ENCODE results near the gene P3H4.
A peak's percentile ranks its signal among the peaks of the same experiment; 100 is the strongest.

P3H4 gene

DNA sequence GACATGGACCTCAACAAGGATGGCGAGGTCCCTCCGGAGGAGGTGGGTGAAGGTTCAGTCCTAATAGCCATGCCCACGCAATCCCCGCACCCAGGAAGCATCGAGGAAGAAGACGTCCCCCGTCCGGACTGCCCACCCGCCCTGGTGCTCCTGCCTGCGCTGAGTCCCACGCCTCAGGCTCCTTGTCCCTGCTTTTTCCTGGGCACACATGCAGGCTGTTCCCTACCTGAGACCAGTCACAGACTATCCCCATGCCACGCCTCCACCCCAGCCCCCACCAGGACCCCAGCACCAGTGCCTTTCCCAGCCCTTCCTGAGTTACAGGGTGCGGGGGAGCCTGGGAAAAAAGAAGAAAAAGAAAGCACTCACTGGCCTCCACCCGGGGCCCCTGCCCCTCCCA lies 10.0 kb upstream of the P3H4 start:
- no peak for DNase-seq

DNA sequence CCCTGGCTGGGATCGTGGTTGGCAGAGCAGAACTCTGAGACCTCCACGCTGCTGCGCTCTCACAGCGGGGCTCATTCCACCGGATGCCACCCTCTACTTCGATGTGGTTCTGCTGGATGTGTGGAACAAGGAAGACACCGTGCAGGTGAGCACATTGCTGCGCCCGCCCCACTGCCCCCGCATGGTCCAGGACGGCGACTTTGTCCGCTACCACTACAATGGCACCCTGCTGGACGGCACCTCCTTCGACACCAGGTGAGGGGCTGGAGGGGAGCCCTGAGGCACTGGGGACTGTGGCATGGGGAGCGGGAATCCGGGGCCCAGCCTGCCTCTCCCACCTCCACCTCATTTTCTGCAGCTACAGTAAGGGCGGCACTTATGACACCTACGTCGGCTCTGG lies 6.3 kb upstream of the P3H4 start:
- no peak for DNase-seq

DNA sequence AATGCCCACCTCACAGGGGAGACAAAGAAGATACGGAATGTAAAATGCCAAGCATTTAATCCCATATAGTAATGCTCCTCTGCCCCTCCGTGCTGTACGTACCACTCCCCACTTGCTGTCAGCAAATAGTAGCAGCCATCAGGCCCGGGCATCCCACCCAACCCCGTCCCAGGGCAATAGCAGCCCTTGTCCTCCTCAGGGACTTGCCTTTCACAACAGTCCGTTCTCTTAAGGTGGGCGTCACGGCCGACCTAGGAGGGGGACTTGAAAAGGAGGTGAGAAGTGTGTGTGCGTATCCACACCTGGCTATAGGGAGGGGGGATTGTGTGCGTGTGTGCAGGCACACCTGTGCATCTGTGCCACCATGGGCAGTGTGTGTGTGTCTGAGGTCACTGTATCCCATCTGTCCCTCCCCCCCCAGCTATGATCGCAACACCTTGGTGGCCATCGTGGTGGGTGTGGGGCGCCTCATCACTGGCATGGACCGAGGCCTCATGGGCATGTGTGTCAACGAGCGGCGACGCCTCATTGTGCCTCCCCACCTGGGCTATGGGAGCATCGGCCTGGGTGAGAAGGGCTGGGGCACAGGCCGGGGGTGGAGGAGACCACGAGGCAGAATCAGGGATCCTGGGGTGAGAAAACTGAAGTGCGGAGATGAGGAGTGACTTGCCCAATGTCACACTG lies 5.0 kb upstream of the P3H4 start:
- no peak for DNase-seq

DNA sequence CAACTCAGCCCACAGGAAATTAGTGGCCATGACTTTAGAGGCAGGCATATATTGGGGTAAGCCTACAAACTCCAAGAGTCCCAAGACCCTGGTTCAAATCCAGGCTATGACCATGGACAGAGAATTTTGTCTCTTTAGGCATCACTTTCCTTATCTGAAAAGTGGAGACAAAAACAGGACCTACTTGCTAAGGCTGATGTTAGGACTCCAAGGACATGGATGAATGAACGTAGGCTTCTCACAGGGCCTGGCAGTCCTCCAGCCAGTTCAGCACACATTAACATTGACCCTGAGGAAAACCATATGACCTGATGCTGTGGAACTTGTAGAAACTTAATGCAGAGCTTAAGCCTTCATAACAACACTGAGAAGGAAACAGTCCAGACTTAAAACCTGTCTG lies 2.4 kb upstream of the P3H4 start:
- DNase-seq: no peak

- no peak for DNase-seq
Observed at GRCh38 chr17:41813699-41814124, 2.0 kb upstream of the P3H4 start.

DNA sequence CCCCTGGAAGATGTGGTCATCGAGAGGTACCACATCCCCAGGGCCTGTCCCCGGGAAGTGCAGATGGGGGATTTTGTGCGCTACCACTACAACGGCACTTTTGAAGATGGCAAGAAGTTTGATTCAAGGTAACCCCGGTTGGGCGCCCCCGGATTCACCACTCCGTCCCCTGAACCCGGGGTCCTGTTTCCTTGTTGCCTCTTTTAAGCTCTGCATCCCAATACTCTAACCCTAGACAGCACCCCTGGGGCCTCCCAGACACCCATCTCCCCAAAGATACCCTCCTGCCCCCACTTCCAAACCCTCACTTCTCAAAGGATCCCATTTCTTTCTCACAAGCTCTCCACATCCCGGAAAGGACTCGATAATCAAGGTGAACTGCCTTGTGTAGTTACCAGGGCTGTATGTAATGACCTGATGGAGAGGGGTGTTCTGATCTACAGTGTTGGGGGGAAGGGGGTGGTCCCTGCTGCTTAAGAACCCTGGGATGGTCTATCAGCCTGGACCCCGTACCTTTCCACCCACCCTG lies 1.5 kb upstream of the P3H4 start:
- no peak for DNase-seq

DNA sequence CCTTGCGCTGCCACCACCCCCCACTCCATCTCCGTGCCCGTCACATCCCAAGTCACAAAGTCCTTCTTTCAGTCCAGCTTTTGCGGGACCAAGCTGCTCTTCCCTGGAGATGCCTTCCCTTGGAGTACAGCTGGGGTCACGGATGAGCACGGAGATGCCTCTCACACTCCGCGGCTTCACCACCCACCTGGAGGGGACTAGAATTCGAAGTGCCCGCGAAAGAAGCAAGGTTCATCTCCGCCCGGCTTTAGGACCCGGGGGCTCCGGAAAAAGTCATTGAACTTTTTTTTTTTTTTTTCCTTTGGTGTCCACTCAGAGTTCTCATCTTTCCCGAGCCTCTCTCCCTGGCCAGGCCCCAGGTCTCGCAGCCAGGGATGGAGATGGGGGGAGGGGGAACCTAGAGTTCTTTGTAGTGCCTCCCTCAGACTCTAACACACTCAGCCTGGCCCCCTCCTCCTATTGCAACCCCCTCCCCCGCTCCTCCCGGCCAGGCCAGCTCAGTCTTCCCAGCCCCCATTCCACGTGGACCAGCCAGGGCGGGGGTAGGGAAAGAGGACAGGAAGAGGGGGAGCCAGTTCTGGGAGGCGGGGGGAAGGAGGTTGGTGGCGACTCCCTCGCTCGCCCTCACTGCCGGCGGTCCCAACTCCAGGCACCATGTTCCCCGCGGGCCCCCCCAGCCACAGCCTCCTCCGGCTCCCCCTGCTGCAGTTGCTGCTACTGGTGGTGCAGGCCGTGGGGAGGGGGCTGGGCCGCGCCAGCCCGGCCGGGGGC lies 817 bp upstream of the P3H4 start, which contains the start of gene FKBP10:
TSS of gene FKBP10 (plus strand) at position 624 of the 771 bp plus-strand sequence. CDS start at position 655, 31 bp downstream.
- no peak for DNase-seq

GRCh38 chr17:41810659-41811548 lies 845 bp downstream of the P3H4 start:
- no peak for DNase-seq

DNA sequence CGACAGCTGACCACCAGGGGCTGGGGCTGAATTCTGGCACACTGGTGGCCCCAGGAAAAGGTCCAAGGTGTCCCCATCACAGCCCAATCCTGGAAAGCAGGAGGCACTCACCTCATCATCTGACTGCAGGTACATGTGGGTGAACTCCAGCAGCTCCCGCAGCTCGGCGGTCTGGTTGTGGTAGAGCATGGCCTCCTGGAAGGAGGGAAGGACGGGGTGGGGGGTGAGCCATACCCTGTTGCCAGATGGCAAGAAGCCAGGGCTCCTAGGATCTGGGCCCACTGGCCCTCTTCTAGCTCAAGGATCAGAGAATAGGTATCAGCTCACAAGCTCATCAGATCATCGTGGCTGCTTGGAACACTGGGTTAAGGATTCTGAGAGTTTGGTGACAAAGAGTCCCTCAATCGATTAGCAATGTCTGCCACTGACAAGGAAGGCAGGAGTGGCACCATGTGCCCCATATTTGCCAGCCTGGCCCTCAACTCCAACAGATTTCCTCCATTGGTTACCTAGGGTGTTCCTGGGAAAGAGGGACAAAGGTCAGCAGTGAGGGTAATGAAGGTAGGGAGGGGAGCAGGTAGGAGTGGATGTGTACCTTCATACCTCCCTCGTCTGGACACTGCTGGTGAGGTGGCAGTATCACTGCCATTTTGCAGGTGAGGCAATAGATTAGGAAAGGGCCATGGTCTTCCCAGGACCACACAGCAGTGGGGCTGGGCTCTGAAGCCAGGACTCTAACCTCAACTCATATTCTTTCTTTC lies 4.9 kb downstream of the P3H4 start:
- no peak for DNase-seq

- DNase-seq: no peak
Observed at GRCh38 chr17:41803049-41804020, 8.4 kb downstream of the P3H4 start.

DNA sequence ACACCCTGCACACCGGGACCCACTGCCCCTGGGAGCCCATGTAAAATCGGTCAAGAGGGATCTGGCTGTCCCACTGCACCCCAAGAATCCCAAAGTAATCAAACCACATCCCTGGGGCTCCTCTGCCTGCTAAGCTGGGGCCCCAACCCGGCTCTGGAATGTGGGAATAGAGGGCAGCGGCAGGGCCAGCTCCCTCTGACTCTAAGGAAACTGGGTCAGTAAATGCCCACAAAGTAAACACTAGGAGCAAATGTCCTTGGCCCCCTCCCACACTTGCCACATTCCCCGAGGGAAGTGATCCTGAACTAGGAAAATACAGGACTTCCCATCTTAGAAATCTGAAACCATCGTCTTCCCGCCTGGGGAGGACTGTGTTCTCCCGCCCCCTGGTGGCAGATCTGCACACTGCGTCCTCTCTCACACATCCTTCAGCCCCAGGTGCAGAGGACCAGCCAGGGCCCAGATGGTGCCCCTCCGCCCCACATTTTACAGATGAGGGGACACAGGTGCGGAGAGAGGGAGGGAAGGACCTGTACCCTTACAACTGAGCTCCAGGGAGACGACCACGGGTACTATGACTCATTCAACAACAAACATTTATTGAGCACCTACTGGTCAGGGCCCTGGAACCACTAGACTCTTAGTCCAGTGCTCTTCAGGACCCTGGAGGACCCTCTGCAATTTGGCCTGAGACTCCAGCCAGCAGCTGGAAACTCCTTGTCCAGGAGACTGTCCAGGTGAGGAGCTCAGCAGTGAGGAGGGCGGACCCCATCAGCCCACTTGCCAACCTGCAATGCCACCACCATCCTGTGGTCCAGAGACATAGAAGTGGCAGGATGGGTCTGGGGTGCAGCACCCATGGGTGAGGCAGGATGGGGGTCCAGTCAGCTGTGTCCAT lies 10.1 kb downstream of the P3H4 start:
- peak; percentile 27 for DNase-seq

DNA sequence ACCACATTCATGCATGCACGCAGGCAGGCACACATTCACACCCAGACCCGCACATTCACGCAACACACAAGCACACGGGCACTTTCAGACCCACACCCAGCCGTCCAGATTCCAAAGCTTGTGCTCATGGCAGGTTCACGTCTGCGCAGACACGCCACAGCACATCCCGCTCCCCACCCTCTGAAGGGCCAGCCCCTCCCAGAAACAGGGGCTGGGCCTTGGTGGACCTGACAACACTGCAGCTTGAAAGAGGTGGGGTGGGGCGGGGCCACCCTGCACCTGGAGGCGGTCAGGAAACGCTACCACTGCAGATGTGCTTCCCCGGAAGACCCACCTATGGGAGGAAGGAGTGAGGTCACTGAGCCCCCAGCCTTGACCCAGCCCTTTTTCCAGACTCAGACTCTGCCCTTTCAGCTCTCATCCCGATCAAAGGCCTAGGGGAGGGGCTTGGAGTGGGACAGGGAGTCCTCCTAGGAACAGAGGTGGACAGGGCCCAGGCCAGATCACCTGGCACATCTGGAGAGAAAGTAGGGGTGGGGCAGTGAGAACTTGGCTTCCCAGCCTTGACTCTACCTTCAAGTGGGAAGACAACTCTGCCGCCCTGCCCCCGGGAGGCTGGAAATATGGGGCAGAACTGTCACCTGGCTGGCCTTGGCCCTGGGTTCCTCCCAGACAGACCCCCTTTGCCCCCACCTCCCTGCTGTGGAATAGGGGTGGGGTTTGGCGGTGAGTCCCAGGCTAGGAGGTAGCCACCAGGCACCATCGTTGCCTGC lies 11.0 kb downstream of the P3H4 start:
- DNase-seq: no peak

DNA sequence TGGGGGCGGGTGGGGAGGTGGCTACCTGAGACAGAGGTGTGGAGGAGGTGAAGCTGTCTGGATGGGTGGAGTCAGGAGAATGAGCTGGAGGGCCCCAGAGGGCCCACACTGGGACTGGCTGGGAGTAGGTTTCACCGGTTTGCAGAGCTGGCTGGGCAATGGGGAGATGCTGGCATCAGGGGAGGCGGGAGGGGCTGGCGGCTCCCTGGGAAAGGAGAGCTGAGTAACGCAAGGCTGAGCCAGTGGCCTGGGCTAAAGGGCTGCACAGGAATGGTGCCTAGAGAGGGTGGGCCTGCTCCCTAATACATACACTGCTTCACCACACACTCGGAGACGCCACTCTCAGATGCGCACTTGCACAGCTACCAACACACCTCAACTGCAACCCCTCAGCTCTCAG lies 12.4 kb downstream of the P3H4 start:
- DNase-seq: no peak

DNA sequence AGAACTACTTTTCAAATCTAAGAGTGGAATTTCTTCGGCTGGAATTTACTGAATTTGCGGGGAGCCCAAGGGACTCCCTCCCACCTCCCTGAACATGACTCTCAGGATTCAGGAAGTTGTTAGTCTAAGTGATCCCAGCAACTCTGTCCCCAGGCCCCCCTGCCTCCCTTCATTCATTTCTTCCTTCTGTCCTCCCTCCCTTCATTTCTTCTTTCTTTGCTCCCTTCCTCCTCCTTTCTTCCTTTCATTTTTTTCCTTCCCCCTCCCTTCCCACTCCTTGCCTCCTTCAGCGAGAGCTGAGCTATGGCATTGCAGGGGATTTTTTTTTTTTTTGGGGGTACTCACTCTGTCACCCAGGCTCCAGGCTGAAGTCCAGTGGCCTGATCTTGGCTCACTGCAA lies 14.4 kb downstream of the P3H4 start:
- no peak for DNase-seq

GRCh38 chr17:41796121-41796895 lies 15.4 kb downstream of the P3H4 start:
- DNase-seq: no peak

DNA sequence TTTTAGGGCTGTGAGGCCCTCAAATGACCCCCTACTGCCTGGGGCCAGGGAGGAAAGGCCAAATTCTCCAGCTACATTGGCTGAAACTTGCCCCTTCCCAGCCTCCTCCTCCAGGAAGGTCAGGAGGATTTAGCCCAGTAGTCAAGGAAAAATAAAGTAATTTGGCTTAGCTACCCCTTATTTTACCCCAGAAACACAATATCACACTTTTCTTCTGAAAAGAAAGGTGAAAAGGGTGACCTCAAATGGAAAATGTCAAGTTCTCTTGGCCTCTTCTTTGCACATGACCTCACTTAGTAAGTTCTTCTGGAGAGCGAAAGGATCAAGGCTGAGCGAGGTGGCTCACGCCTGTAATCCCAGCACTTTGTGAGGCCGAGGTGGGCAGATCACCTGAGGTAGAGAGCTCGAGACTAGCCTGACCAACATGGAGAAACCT lies 17.2 kb downstream of the P3H4 start:
- no peak for DNase-seq

DNA sequence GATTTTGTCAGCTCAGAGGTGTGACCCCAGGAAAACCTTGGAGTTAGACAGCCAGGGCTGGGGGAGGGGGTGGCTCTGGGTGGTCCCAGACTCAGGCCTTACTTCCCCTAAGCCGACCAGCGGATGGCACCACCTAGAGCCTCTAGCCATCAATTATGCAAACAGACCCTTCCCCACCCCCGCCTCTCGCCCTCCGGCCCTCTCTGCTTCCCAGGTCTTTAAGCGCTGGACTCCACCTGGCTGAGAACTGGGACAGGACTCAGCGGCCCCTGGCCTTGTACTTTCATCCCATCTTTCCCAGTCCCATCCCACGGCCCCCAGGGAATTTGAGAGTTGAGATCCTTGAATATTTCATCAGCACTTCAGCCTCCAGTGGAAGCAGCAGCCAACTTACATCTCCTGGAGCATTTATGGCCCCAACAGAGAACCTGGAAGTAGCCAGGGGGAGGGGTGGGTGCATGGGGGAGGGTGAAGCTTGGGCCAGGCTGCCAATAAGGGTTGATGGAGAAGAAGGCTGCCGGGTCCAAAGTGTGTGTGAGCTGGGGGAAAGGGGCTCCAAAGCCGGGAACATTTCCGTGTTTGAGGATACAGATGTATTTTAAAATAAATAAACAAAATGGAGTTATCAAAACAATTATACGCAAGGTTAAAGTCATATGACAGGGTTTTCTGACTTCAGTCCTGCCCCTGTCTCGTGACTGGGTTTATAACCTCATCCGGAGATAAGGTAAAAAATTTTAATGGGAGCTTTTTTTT lies 17.8 kb downstream of the P3H4 start:
- no peak for DNase-seq
